Measurements from ENCODE around the gene XPO4.
"Not testable (repeated sequence)": the region's sequence is repeated elsewhere in the genome, so short reads cannot be mapped to it uniquely, and the experiment has no call there.

Gene XPO4

GRCh38 chr13:20927596-20928257 is 25.2 kb upstream of the XPO4 start:
- H3K4me3 ChIP-seq (replicated peaks; ENCODE audit: low read depth, low read length) = no peak overlapping the region
- no peak for DNase-seq (ENCODE audit: low read depth)
- TF ChIP-seq CTCF (IDR thresholded peaks at IDR 0.05; ENCODE audit: low read length, missing control alignments) = no peak

- not testable (repeated sequence) for DNase-seq (ENCODE audit: low read depth); H3K4me3 ChIP-seq (replicated peaks; ENCODE audit: low read depth, low read length)
Measured at GRCh38 chr13:20925395-20925790, 22.8 kb upstream of the XPO4 start.

- no peak overlapping the region for H3K4me3 ChIP-seq (replicated peaks; ENCODE audit: low read depth, low read length)
- TF ChIP-seq CTCF (IDR thresholded peaks at IDR 0.05; ENCODE audit: low read length, missing control alignments) = peak; percentile 85
- peak; percentile 91 for DNase-seq (ENCODE audit: low read depth)
Measured at GRCh38 chr13:20924758-20925394, 22.3 kb upstream of the XPO4 start.

GRCh38 chr13:20923272-20923671 is 20.7 kb upstream of the XPO4 start:
- DNase-seq (ENCODE audit: low read depth) = no peak
- no peak overlapping the region for H3K4me3 ChIP-seq (replicated peaks; ENCODE audit: low read depth, low read length)
- TF ChIP-seq CTCF (IDR thresholded peaks at IDR 0.05; ENCODE audit: low read length, missing control alignments) = no peak

- H3K4me3 ChIP-seq (replicated peaks; ENCODE audit: low read depth, low read length) = no peak overlapping the region
- DNase-seq (ENCODE audit: low read depth) = no peak
- TF ChIP-seq CTCF (IDR thresholded peaks at IDR 0.05; ENCODE audit: low read length, missing control alignments) = no peak
Measured at GRCh38 chr13:20921572-20921971, 19.0 kb upstream of the XPO4 start.

- DNase-seq (ENCODE audit: low read depth); H3K4me3 ChIP-seq (replicated peaks; ENCODE audit: low read depth, low read length): not testable (repeated sequence)
Measured at GRCh38 chr13:20915676-20916075, 13.1 kb upstream of the XPO4 start.

- DNase-seq (ENCODE audit: low read depth) = no peak
- H3K4me3 ChIP-seq (replicated peaks; ENCODE audit: low read depth, low read length) = no peak overlapping the region
- no peak for TF ChIP-seq CTCF (IDR thresholded peaks at IDR 0.05; ENCODE audit: low read length, missing control alignments)
Measured at GRCh38 chr13:20911037-20911436, 8.5 kb upstream of the XPO4 start.
